ENCODE results near the gene SLC26A8. TPM values are rescaled to one million over a fixed set of nuclear protein-coding genes. Genes with fewer than 3 reads are reported as not detected.
"Not testable (repeated sequence)": the region's sequence is repeated elsewhere in the genome, so short reads cannot be mapped to it uniquely, and the experiment has no call there.

The SLC26A8 gene
- polyA plus RNA-seq, 6 donors from 2014 or later, result not detected

DNA sequence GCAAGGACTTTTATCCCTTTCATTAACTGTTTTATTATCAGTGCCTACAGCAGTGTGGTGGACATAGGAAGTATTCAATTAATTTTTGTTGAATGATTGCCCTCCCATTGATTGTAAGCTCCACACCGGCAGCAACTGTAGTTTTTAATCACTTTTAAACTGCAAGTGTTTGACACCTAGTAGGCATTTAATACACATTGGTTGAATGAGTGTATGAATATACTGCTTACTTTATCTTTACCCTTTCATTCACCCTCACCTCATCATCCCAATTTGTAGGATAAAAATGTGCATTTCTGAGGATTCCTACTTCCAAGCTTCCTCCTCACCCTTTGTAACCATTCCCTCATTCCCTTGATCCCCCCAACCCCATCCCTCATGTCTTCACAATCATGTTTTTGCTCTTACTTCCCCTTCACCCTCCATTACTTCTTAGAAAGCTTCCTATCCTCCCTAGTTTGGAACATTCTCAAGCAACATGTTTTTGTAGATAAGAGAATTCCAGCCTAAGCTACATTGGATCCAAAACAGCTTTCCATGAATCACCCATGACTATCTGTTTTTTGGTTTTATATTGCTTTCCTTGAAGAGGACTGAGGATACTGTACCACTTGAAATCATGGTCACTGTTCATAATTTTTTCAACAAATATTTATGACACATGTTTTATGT lies 955 bp upstream of the SLC26A8 start:
- Mint-ChIP-seq H3K27me3 (peaks cover 26 to 29% (median 26%) of the 10 kb centered on the region in 3 donors), H3K27ac (no peak overlapping the region), H3K4me3 (peak overlapping the region in 1 of 8 donors; percentile 68)

DNA sequence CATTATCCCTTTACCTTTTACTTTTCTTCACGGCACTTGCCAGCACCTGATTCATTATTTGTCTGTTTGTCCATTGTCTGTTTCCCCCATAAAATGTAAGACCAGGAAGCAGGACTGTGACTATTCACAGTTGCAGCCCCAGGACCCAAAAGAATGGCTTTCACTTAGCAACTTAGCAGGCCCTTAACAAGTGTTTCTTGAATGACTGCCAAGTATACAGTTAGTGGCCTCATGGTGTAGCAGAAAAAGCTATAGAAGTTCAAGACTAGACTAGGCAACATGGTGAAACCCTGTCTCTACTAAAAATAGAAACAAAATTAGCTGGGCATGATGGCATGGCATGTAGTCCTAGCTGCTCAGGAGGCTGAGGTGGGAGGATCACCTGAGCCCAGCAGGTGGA lies 4.3 kb downstream of the SLC26A8 start:
- peaks cover 6 to 10% (median 7%) of the 10 kb centered on the region in 3 donors for H3K4me1 Mint-ChIP-seq

More for the DNA sequence above, 955 bp upstream of the SLC26A8 start:
- Mint-ChIP-seq H3K4me1 (peaks cover 23 to 35% (median 29%) of the 10 kb centered on the region in 3 donors), H3K9me3 (no peaks in the 10 kb centered on the region), H3K36me3 (no peaks in the 10 kb centered on the region)
- no peak for DNase-seq
- no peak for ATAC-seq (ENCODE audit: low read depth in 2 of 2)

DNA sequence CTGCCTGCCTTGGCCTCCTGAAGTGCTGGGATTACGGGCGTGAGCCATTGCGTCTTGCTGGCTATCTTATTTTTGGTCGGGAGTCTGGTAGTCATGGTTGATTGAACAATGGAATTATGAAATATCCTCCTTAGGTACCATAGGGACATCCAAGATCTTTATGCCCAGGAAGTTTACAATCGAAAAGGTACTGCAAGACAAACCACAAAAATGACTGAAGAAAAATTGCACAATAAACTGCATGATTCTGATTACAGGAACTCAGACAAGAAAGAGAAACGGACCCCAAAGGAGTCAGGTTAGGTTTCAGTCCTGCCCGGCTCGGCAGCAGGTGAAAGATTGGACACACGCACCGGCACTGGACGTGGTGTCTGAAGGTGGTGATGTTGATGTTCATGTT lies 5.3 kb downstream of the SLC26A8 start:
- DNase-seq (no peak), ATAC-seq (ENCODE audit: low read depth in 2 of 2) (no peak)
- H3K9me3 Mint-ChIP-seq, result no peaks in the 10 kb centered on the region
- H3K36me3 Mint-ChIP-seq, result peaks cover 0 to 1% of the 10 kb centered on the region in 2 donors
- no peak overlapping the region for H3K4me3 Mint-ChIP-seq
- peaks cover 15 to 29% (median 20%) of the 10 kb centered on the region in 3 donors for H3K27me3 Mint-ChIP-seq
- H3K27ac Mint-ChIP-seq, result no peak overlapping the region
- H3K4me1 Mint-ChIP-seq, result peaks cover 5 to 6% (median 5%) of the 10 kb centered on the region in 3 donors

More for the DNA sequence above, 4.3 kb downstream of the SLC26A8 start:
- ATAC-seq (ENCODE audit: low read depth in 2 of 2) (no peak), DNase-seq (no peak)
- Mint-ChIP-seq H3K27me3 (peaks cover 19 to 31% (median 26%) of the 10 kb centered on the region in 3 donors), H3K27ac (no peak overlapping the region), H3K9me3 (no peaks in the 10 kb centered on the region), H3K36me3 (no peaks in the 10 kb centered on the region), H3K4me3 (no peak overlapping the region)

DNA sequence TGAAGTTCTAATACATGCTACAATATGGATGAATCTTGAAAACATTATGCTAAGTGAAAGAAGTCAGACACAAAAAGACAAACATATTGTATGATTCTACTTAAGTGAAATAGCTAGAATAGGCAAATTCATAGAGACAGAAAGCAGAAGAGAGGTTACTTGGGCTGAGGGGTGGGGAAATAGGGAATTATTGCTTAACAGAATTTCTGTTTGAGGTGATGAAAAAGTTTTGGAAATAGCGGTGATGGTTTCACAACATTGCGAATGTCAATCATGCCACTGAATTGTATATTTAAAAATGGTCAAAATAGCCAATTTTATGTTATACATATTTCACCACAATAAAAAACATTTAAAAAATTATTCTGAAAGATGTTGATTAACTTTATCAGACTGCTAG lies 6.1 kb downstream of the SLC26A8 start:
- no peaks in the 10 kb centered on the region for H3K4me1 Mint-ChIP-seq
- peaks cover 0 to 4% of the 10 kb centered on the region in 2 donors for H3K36me3 Mint-ChIP-seq

DNA sequence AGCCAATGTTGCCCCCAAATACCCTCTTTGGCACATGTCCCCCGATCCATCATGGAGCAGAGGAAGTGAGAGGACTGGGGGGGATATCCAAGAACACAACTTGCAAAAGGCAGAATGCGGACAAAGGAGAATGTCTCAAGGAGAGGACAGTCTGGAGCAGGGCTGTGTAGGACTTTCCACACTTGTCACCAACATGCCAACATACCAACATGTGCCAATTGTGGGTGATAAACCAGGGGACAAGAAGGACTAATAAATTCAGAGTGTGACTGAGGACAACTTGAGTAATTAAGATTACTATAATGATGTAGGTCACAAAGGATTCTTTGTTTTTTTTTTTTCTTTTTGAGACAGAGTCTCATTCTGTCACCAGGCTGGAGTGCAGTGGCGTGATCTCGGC lies 8.8 kb downstream of the SLC26A8 start:
- Mint-ChIP-seq H3K27me3 (peaks cover 11 to 24% (median 15%) of the 10 kb centered on the region in 3 donors), H3K27ac (no peak overlapping the region), H3K4me3 (no peak overlapping the region), H3K4me1 (no peaks in the 10 kb centered on the region), H3K36me3 (peaks cover 0 to 4% of the 10 kb centered on the region in 2 donors), H3K9me3 (no peaks in the 10 kb centered on the region)
- ATAC-seq (ENCODE audit: low read depth in 2 of 2) (no peak), DNase-seq (no peak)

More for the DNA sequence above, 6.1 kb downstream of the SLC26A8 start:
- Mint-ChIP-seq H3K9me3 (no peaks in the 10 kb centered on the region), H3K4me3 (no peak overlapping the region), H3K27ac (no peak overlapping the region), H3K27me3 (peaks cover 11 to 24% (median 16%) of the 10 kb centered on the region in 3 donors)
- ATAC-seq (ENCODE audit: low read depth in 2 of 2), result no peak
- DNase-seq, result no peak

DNA sequence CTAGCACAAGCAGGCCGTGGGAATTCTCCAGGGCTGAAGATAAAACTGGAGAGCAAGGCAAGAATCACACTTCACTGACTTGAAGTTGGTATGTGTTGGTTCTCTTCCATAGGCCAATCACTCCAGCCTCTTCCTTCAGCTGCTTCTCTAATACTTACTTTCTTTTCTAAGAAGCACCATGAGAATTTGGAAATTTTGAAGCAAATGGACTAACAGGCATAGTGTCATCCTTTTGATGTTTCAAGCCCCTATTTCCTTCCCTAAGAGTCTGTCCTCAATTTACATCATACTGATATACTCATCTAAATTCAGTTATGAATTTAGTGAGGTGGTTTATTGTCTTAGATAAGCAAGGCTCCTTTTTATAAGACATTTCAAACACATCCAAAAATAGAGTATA lies 24.0 kb downstream of the SLC26A8 start:
- Mint-ChIP-seq H3K27me3 (peaks cover 0 to 11% (median 9%) of the 10 kb centered on the region in 3 donors), H3K9me3 (no peaks in the 10 kb centered on the region), H3K36me3 (no peaks in the 10 kb centered on the region), H3K4me3 (no peak overlapping the region), H3K4me1 (no peaks in the 10 kb centered on the region), H3K27ac (no peak overlapping the region)
- ATAC-seq (ENCODE audit: low read depth in 2 of 2) (no peak), DNase-seq (no peak)

DNA sequence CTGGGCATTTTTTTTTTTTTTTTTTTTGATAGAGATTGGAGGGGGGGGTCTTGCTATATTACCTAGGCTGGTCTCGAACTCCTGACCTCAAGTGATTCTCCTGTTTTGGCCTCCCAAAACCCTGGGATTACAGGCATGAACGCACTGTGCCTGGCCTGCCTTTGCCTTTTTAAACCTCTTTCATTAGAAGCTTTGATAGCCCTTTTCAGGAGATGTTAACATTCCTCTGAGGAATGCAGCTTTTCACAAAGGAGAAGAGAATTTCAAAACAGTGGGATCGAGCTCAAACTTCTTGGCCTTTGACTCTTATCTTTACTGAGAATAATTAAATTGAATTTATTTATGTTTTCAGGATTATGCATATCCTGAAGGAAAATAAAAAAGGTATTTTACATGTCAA lies 31.3 kb downstream of the SLC26A8 start:
- Mint-ChIP-seq H3K36me3 (no peaks in the 10 kb centered on the region), H3K4me3 (no peak overlapping the region), H3K4me1 (peaks cover 0 to 5% (median 0%) of the 10 kb centered on the region in 3 donors), H3K9me3 (no peaks in the 10 kb centered on the region), H3K27me3 (peaks cover 4 to 9% (median 8%) of the 10 kb centered on the region in 3 donors), H3K27ac (no peak overlapping the region)
- DNase-seq, result no peak
- no peak for ATAC-seq (ENCODE audit: low read depth in 2 of 2)

DNA sequence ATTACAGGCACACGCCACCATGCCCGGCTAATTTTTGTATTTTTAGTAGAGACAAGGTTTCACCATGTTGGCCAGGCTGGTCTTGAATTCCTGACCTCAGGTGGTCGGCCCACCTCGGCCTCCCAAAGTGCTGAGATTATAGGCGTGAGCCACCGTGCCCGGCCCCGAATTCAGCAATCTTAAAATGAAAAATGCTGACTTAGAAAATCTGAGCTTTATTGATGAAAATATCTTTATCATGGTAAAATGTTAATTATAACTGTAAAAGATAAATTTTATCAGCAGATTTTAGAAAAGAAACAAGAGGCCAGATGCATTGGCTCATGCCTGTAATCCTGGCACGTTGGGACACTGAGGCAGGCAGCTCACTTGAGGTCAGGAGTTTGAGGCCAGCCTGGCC lies 36.4 kb downstream of the SLC26A8 start:
- not testable (repeated sequence) for ATAC-seq (ENCODE audit: low read depth in 2 of 2); DNase-seq; H3K4me1 Mint-ChIP-seq; H3K27ac Mint-ChIP-seq; H3K4me3 Mint-ChIP-seq; H3K36me3 Mint-ChIP-seq; H3K9me3 Mint-ChIP-seq
- peaks cover 0 to 14% (median 4%) of the 10 kb centered on the region in 3 donors for H3K27me3 Mint-ChIP-seq

DNA sequence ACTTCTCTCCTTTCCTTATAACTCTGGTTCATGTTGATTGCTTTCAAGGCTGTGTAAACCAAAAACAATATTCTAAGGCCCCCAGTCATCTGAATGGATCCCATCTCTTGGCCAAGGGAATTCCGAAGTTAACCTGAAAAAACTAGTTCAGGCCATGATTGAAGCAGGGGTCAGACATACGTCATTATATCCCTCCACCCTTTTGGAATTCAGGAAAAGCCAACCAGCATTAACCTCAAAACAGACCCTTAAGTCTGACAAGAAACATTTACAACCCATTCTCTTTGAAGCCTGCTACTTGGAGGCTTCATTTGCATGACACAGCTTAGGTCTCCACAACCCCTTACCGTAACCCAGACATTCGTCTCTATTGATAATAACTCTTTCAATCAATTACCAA lies 39.7 kb downstream of the SLC26A8 start:
- Mint-ChIP-seq H3K27me3 (peaks cover 0 to 14% (median 4%) of the 10 kb centered on the region in 3 donors), H3K9me3 (no peaks in the 10 kb centered on the region)

DNA sequence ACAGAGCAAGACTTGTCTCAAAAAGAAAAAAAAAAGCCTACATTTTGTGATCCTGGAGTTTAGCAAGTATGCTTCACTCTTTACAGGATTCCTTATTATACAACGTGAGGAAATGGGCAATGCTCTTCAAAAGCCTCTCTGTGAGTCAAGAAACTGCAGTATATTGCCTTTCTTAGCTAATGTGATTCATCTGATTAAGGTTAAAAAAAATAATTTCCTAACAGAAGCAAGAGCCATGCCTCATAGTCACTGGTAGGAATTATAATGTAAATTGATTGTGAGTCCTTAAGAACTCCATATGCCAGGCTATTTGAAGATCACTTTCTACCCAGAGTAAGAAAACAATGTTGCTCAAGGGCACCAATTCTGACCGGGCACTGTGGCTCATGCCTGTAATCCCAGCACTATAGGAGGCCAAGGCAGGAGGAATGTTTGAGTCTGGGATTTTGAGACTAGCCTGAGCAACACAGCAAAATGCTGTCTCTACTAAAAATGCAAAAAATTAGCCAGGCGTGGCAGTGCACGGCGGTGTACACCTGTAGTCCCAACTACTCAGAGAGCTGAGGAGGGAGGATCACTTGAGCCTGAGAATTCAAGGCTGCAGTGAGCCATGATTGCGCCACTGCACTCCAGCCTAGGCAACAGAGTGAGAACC lies 43.3 kb downstream of the SLC26A8 start:
- peaks cover 0 to 9% (median 8%) of the 10 kb centered on the region in 3 donors for H3K27me3 Mint-ChIP-seq
- H3K4me3 Mint-ChIP-seq, result no peak overlapping the region
- H3K4me1 Mint-ChIP-seq, result peaks cover 0 to 4% (median 3%) of the 10 kb centered on the region in 3 donors
- H3K9me3 Mint-ChIP-seq, result no peaks in the 10 kb centered on the region
- no peak for ATAC-seq (ENCODE audit: low read depth in 2 of 2)
- peak overlapping the region in 2 of 6 donors; percentile 38 to 75 for H3K27ac Mint-ChIP-seq
- no peaks in the 10 kb centered on the region for H3K36me3 Mint-ChIP-seq
- no peak for DNase-seq

More for the DNA sequence above, 39.7 kb downstream of the SLC26A8 start:
- H3K4me1 Mint-ChIP-seq, result peaks cover 0 to 4% (median 3%) of the 10 kb centered on the region in 3 donors
- H3K4me3 Mint-ChIP-seq, result no peak overlapping the region
- ATAC-seq (ENCODE audit: low read depth in 2 of 2) (no peak), DNase-seq (no peak)
- no peaks in the 10 kb centered on the region for H3K36me3 Mint-ChIP-seq
- H3K27ac Mint-ChIP-seq, result no peak overlapping the region

DNA sequence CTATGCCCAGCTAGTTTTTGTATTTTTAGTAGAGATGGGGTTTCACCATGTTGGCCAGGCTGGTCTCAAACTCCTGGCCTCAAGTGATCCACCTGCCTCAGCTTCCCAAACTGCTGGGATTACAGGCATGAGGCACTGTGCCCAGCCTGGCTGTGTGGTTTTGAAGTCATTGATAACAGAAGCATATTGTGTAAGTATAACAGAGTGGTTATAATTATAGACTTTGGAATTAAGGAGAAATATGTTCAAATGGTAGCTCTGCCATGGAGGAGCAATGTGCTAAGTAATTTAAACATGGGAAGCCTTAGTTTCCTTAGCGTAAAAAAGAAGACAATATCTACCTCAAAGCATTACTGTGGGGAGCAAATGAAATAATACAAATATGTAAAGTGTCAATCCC lies 44.3 kb downstream of the SLC26A8 start:
- not testable (repeated sequence) for H3K27ac Mint-ChIP-seq

DNA sequence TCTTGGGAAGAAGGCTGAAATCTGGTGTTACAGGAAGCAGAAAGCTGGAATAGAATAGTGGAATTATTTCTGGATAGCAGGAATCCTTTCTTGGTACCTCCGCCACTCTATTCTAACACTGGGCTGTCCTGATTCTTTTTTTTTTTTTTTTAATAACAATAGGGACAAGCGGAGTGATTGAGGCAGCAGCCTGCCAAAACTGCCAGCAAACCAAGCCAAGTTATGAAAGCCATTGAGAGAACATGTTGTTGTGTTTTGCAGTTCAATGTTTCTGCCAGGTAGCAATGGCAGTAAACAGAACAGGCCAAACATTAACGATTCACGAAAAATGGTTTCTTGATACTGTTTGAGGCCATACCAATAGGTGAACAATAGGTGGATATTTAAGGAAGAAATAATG lies 47.1 kb downstream of the SLC26A8 start:
- Mint-ChIP-seq H3K27me3 (peaks cover 0 to 8% (median 0%) of the 10 kb centered on the region in 3 donors), H3K9me3 (no peaks in the 10 kb centered on the region), H3K36me3 (no peaks in the 10 kb centered on the region), H3K4me1 (peaks cover 0 to 4% (median 3%) of the 10 kb centered on the region in 3 donors), H3K27ac (no peak overlapping the region), H3K4me3 (no peak overlapping the region)
- DNase-seq (no peak), ATAC-seq (ENCODE audit: low read depth in 2 of 2) (no peak)

More for the DNA sequence above, 44.3 kb downstream of the SLC26A8 start:
- H3K4me1 Mint-ChIP-seq; H3K36me3 Mint-ChIP-seq; ATAC-seq (ENCODE audit: low read depth in 2 of 2); H3K4me3 Mint-ChIP-seq; H3K9me3 Mint-ChIP-seq; DNase-seq; H3K27me3 Mint-ChIP-seq: not testable (repeated sequence)

DNA sequence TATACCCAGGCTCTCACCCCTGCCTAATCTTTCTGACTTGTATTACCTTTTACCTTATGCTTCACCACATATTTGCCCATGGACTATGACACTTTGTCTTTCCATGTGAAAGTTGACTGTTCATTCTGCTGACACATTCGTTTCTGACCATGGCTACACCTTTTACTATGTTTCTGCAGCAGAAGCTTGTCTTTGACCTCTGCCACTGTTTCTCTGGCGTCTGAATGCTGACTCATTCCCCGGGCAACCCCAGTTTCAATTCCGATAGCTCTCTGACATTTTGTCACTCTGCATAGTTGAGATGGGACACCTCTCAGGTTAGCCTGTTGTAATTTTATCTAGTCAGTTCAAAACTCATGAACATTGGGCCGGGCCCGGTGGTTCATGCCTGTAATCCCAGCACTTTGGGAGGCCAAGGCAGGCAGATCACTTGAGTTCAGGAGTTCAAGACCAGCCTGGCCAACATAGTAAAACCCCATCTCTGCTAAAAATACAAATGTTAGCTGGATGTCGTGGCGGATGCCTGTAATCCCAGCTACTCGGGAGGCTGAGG lies 50.7 kb downstream of the SLC26A8 start:
- no peak overlapping the region for H3K4me3 Mint-ChIP-seq
- H3K27me3 Mint-ChIP-seq, result peaks cover 0 to 4% (median 0%) of the 10 kb centered on the region in 3 donors
- ATAC-seq (ENCODE audit: low read depth in 2 of 2) (no peak), DNase-seq (no peak)
- H3K36me3 Mint-ChIP-seq, result no peaks in the 10 kb centered on the region
- H3K9me3 Mint-ChIP-seq, result no peaks in the 10 kb centered on the region
- no peak overlapping the region for H3K27ac Mint-ChIP-seq
- no peaks in the 10 kb centered on the region for H3K4me1 Mint-ChIP-seq
